NOMO-1 treated with DMSO at 0.1 percent for 48 hours (cell line): ENCODE data around the gene RALGPS1.

Experiments used
- DNase-seq: peaks from one replicate; lab custom pipeline; 2025; ENCODE audit not compliant: unreplicated experiment; lab: John Stamatoyannopoulos, UW

RALGPS1 gene

GRCh38 chr9:126953041-126953809 lies 38.6 kb downstream of the RALGPS1 start:
- DNase-seq: no peak

DNA sequence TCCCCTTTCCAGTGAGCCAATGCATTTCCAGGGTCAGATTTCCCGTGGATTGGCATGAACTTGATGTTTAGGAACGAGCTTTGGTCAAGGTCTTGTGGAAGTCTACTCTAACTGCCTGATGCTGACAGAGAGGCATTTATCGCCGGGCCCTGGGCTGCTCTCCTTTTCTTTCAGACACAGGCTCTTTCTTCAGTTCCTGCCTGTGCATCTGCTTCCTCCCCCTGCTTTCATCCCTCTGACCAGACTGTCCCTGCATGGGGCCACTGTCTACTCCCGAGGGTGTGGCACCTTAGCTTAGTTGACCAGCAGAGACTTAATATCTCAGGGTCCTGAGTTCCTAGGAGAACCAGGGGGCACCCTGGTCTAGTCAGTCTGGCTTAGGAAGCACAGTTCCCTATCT lies 41.2 kb downstream of the RALGPS1 start:
- no peak for DNase-seq

GRCh38 chr9:126956917-126957686 lies 42.5 kb downstream of the RALGPS1 start:
- no peak for DNase-seq

DNA sequence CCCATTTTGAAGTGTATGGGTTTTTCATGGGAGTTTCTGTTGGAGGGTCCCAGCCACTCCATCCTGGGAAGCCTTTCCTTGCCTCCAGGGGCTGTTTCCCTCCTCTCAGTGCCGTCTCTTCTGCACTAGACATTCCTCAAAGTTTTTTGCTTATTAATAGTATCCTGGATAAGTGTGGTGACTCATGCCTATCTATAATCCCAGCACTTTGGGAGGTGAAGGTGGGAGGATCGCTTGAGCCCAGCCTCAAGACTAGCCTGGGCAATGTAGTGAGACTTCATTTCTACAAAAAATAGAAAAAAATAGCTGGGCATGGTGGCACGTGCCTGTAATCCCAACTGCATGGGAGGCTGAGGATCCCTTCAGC lies 43.1 kb downstream of the RALGPS1 start:
- DNase-seq: no peak

DNA sequence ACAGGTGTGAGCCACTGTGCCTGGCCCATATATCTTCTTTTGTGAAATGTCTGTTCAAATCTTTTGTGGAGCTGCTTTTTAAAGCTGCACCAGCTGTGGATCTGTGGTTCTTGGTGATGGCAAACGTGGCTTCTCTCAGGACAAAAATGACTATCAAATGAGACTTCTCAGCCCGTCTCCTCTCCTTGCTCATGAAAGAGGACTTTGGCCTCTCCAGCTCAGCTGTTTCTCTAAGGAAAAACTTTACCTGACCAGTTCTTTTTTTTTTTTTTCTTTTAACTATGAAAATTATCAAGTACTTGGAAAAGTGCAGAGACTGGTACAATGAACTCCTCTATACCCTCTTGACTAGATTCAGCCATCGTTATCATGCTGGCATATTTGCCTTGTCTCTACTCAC lies 44.8 kb downstream of the RALGPS1 start:
- DNase-seq: no peak

DNA sequence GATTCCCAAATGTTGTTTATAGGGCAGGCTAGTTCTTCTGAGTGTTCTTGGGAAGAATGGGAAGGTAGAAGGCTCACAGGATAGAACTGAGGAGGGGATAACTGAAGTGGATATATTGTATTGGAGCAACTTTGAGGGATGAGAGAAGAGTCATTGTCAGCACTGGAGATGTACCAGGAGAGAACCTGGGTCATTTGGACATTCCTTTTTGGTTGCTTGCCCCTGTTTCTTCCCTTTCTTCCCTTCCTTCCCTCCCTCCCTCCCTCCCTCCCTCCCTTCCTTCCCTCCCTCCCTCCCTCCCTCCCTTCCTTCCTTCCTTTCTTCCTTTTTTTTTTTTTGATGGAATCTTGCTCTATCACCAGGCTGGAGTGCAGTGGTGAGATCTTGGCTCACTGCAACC lies 45.3 kb downstream of the RALGPS1 start:
- DNase-seq: no peak

DNA sequence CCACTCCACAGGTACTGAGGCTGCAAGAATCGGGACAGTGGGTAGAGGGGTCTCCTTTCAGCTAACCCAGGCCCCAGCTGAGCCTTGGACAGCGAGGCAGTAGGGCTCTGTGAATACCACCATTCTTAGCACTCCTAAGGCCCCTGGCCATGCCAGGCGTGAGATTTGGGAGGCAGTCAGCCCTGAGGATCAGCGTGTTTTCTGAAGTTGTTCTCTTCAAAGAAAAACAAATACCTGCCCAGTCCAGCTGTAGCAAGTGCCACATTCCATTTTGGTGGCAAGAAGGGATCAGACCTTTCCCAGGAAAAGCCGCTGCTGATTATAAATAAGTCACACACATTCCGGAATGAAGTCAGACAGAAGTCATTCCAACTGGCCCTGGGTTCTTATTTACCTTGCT lies 47.8 kb downstream of the RALGPS1 start:
- DNase-seq: no peak

GRCh38 chr9:126965077-126965476 lies 50.5 kb downstream of the RALGPS1 start:
- DNase-seq: no peak

DNA sequence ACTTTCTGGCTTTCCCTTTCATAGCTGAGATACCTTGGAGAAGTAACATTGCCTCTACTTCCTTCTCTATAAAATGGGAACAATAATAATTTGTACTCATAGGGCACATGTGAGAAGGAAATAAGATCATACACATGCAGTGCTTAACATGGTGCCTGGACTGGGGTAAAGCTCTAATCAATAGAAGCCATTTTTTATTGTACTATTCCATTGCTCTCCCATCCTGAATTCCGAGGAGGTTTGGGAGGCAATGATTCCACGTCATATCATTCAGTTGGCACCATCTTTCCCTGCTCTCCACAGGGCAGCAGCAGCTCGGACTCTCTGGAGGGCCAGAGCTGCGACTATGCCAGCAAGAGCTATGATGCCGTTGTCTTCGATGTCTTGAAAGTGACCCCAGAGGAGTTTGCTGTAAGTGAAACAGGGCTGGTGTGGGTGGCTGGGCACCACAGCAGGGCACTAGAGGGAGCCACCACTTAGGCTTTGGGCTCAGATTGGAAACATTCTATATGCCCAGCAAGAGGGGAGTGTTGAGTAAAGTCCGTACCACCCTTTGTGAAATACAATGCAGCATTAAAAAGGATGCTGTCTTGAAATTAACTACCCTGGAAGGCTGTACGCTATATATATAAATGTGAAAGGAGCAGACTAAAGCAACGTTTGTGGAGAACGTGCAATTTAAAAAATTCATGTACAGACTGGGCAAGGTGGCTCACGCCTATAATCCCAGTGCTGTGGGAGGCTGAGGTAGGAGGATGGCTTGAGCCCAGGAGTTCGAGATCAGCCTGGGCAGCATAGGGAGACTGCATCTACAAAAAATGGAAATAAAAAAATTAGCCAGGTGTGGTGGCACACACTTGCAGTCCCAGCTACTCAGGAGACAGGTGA lies 51.2 kb downstream of the RALGPS1 start:
- peak; percentile 20 for DNase-seq

DNA sequence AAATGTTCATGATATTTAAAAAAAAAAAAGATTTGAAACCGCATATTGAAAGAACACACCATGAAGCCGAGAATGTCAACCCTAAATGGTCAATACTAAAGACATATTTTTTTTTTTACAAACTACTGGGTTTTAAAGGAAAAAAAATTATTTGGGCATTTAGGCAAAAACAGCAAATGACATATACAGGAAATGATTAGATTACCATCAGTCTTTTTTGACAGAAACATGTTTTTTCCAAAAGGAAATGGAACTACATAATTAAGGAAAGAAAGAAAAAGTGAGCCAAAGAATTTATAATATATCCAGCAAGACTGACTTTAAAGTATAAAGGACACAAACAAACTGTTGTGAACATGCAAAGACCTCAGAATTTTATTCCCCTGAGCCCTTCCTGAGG lies 56.7 kb downstream of the RALGPS1 start:
- DNase-seq: no peak

- DNase-seq: no peak
Observed at GRCh38 chr9:126973651-126974529, 59.3 kb downstream of the RALGPS1 start.

DNA sequence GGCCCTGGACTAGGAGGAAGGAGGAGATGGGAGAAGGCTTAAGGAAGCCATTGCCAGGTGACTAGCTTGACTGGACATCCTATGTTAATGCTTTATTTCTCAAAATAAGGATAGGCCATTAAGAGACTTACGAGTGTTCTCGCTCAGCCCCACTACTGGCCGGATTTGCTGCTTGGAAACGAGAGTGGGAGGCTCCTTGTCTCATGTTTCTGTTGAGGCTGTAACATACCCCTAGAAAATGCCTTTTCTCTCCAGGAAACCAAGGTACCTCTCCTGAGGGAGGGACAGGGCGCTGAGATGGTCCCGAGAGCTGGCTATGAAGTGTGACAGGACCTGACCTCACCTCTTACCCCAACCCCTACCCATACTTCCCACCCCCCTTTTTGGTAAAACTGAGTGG lies 60.0 kb downstream of the RALGPS1 start:
- DNase-seq: no peak

- no peak for DNase-seq
Observed at GRCh38 chr9:126975327-126976220, 61.0 kb downstream of the RALGPS1 start.

- no peak for DNase-seq
Observed at GRCh38 chr9:126979461-126979860, 64.9 kb downstream of the RALGPS1 start.

DNA sequence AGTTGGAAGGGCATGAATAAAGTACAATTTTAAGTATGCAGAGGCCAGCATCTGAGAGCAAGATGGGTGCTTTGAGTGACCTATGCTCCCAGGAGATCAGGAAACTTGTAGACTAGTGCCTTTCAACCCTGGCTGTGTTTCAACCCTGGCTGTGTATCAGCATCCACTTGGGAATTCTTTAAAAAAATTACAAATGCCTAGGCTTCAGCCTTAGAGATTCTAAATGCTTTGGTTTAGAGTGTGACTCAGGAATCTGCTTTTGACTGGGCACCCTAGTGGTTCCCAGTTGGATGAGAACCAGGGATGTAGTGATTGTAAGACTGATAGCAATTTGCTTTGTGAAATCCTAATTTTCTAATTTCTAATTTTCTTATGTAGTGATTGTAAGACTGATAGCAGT lies 65.6 kb downstream of the RALGPS1 start:
- no peak for DNase-seq

DNA sequence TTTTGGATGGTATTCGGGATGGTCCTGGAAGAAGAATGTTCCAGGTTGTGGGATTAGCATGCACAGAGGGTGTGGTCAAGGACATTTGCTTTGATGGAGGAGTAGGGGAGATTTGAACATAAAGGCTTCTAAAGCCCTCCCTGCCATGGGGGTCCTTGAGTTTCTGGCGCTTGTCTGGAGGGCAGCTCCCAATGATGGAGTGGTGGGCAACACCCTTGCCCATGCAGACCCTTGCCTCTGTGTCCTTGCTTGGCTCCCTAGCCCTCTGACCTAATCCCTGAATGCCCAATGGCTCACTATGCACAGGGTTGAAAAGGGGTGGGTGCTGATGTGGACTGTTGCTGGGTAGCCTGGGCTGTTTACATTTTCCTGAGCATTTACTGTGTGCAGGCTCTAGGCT lies 66.6 kb downstream of the RALGPS1 start:
- DNase-seq: no peak

DNA sequence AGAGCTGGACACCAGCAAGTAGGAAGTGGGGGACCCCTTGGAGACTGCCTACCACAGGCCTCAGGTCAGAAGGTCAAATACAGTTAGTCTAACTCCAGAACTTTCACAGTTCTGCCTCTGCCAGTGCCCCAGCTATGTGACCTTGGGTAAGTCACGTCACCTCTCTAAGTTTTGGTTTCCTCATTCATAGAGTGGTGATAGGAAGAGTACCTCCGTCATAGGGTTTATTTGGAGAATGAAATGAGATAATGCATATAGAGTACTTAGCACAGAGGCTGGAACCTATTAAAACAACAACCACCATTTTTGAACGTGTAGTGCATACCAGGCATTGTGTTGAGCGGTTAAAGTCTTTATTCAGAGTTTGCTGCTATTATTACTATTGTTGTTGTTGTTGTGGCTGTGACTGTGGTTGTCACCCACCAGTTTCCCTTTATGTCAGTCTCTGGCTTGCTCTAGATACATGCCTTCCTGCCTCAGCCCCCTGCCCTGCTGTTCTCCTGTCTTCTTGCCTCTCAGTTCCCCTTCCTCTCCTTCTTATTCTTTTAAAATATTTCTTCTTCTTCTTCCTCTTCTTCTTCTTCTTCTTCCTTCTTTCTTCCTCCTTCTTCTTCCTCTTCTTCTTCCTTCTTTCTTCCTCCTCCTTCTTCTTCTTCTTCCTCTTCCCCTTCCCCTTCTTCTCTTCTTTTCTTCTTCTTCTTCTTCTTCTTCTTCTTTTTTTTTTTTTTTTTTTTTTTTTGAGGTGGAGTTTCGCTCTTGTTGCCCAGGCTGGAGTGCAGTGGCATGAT lies 67.8 kb downstream of the RALGPS1 start:
- no peak for DNase-seq

DNA sequence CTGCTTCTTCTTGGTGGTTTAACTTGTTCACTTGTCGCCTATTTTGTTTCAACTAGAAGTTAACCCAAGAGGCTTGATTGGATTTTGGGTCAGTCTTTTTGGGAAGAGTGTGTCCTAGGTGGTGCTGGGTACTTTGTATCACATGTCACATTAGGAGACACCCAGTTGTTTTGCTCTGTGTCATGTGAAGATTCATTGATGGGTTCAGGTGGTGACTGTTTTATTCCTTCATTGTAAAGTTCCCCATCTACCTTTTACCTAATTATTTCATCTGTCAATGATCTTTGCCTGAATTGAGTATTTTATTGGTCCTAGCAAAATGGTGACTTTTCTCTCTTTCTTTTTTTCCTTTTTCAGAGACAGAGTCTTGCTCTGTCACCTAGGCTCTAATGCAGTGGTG lies 69.2 kb downstream of the RALGPS1 start:
- no peak for DNase-seq

- DNase-seq: no peak
Observed at GRCh38 chr9:126984969-126985368, 70.4 kb downstream of the RALGPS1 start.
